DOHH2 (cell line): ENCODE results near the gene BATF.

ENCODE experiments used
- EZH2phosphoT487 ChIP-seq: fragments of 200-600 bp; sonication (generic); IDR thresholded peaks from 2 replicates; pipeline ENCODE4 v1.6.1; 2017; ENCODE audit warnings: borderline replicate concordance, mild to moderate bottlenecking, antibody characterized with exemption, low read length, moderate library complexity, mixed read lengths
- TF ChIP-seq, protein P1 (sequence below): fragments of 200-600 bp; sonication (generic); IDR thresholded peaks from one replicate; pipeline ENCODE4 v1.5.1; 2014; ENCODE audit warnings: antibody characterized with exemption, mild to moderate bottlenecking, low read depth, low read length; ENCODE audit not compliant: poor library complexity, severe bottlenecking

DNA sequence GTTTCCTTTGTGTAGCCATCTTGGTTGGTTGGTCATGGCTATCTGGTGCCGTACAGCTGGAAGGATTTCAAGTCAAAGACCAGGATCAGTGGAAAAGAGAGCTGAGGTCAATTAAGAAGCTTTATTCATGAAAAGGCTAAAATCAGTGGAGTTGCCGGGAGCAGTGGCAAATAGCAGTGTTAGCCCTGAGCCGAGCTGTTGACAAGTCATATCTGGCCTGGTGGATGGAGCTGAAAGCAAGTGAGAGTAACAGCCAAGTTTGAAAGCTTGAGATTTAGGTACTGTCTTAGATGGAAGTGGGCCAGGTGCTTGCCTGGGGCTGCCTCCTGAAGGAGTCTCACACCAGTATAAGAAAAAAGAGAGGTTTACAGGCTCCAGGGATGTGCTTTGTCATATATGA, 9.0 kb downstream of the BATF start:
- TF ChIP-seq, protein P1, sequence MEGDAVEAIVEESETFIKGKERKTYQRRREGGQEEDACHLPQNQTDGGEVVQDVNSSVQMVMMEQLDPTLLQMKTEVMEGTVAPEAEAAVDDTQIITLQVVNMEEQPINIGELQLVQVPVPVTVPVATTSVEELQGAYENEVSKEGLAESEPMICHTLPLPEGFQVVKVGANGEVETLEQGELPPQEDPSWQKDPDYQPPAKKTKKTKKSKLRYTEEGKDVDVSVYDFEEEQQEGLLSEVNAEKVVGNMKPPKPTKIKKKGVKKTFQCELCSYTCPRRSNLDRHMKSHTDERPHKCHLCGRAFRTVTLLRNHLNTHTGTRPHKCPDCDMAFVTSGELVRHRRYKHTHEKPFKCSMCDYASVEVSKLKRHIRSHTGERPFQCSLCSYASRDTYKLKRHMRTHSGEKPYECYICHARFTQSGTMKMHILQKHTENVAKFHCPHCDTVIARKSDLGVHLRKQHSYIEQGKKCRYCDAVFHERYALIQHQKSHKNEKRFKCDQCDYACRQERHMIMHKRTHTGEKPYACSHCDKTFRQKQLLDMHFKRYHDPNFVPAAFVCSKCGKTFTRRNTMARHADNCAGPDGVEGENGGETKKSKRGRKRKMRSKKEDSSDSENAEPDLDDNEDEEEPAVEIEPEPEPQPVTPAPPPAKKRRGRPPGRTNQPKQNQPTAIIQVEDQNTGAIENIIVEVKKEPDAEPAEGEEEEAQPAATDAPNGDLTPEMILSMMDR: no peak
- no peak for TF ChIP-seq EZH2phosphoT487
